ENCODE results near the gene KYAT1. TPM values are rescaled to one million over a fixed set of nuclear protein-coding genes. Genes with fewer than 3 reads are reported as not detected.

KYAT1 gene
- total and polyA plus RNA-seq, 2 of the 13 experiments (the other 11 are each of a cell fraction or from before 2014, with no cell fraction given), result 9.2 to 46.5 TPM

GRCh38 chr9:128920381-128921058, 38.8 kb upstream of the KYAT1 start, which contains the start of gene PHYHD1:
TSS of gene PHYHD1 (plus strand) at chr9:128920982. CDS start at chr9:128922324, 1,342 bp downstream.
- CTCF ChIA-PET (ENCODE audit: low intra/inter-chr PET ratio, low total read pairs), result no interaction called here
- ATAC-seq, result no peak

More at GRCh38 chr9:128920381-128921058, 38.8 kb upstream of the KYAT1 start, which contains the start of gene PHYHD1:
- H3K4me2 ChIP-seq (ENCODE audit: low read depth, low read length), result peak within 1 kb of the TSS; percentile 81
- peaks cover 78% of the 10 kb centered on the region for H3K4me1 ChIP-seq (ENCODE audit: insufficient read depth, low read length)
- peaks cover 5% of the 10 kb centered on the region for H3K79me2 ChIP-seq (ENCODE audit: insufficient read depth, low read length)
- peak within 1 kb of the TSS; percentile 79 for H3K27ac ChIP-seq (ENCODE audit: extremely low read length, insufficient read depth, low read length)
- peaks cover 3 to 7% of the 10 kb centered on the region in 2 experiments; a peak in 3 of 5 replicates for H3K36me3 ChIP-seq (replicated peaks in 1 of 2; ENCODE audit: control insufficient read depth in 1 of 2, insufficient read depth in 2 of 2, low read length in 2 of 2)
- H3K4me3 ChIP-seq (replicated peaks in 1 of 3; ENCODE audit: insufficient read depth in 1 of 3, low read depth in 2 of 3, low read length in 3 of 3), result peak within 1 kb of the TSS; percentile 75 to 94 (median 78)
- intact Hi-C loops (cut with micrococcal nuclease; ENCODE audit: unreplicated experiment), result no loop called here
- peak within 1 kb of the TSS; percentile 78 for H3K9ac ChIP-seq (ENCODE audit: insufficient read depth, low read depth, low read length)
- no peaks in the 10 kb centered on the region for H4K20me1 ChIP-seq (ENCODE audit: insufficient read depth, low read length)
- TF ChIP-seq MAFG (CRISPR knock-in tag; IDR thresholded peaks at IDR 0.05) (no peak), ZFX (CRISPR knock-in tag; IDR thresholded peaks at IDR 0.05; ENCODE audit: low read depth) (0 out of 2 replicates have a peak, but pooled peaks have one; percentile 30), KLF16 (CRISPR knock-in tag; IDR thresholded peaks at IDR 0.05) (no peak), ZNF652 (CRISPR knock-in tag; IDR thresholded peaks at IDR 0.05; ENCODE audit: borderline replicate concordance, low read depth) (peak; percentile 76), HNRNPL (IDR thresholded peaks at IDR 0.05; ENCODE audit: low read depth, low read length) (0 out of 2 replicates have a peak, but pooled peaks have one; percentile 4), ZNF138 (CRISPR knock-in tag; IDR thresholded peaks at IDR 0.05; ENCODE audit: low read depth) (no peak), ZNF460 (CRISPR knock-in tag; IDR thresholded peaks at IDR 0.05; ENCODE audit: borderline replicate concordance) (no peak), ZNF629 (CRISPR knock-in tag; conservative IDR thresholded peaks at IDR 0.05) (peak; percentile 67), ZFP91 (CRISPR knock-in tag; IDR thresholded peaks at IDR 0.05; ENCODE audit: borderline replicate concordance) (0 out of 2 replicates have a peak, but pooled peaks have one; percentile 12), ZNF687 (CRISPR knock-in tag; IDR thresholded peaks at IDR 0.05) (peak; percentile 82), PATZ1 (CRISPR knock-in tag; IDR thresholded peaks at IDR 0.05) (peak; percentile 45; the same call in 1 of the 2 replicates)
- POLR2A ChIA-PET, result interaction anchor here (0.9 to 3.9 kb wide), 4 partner anchors 12 to 103 kb away, joined by 3 to 25 read pairs (median 8); partner anchors contain the start of genes ENDOG, KYAT1 and LRRC8A
- H2AFZ ChIP-seq (ENCODE audit: low read length), result no peak within 1 kb of the TSS
- in situ Hi-C loops (cut with HindIII; ENCODE audit: extremely low pct_ligation_motif_present, low pct_unique_long_range_greater_than_20kb), result loop anchor here (5.0 kb wide), 1 partner anchor 38 kb away; the partner anchor contains the start of genes KYAT1 and LRRC8A
- no TSS peak for BruUV-seq (replicated peaks)
- FAIRE-seq (no peak), DNase-seq (ENCODE audit: low spot score) (no peak)
- 84% methylated on average over 10 of the region's 13 CpGs for WGBS (ENCODE audit: low lambda C conversion rate)
- no peaks in the 10 kb centered on the region for H3K9me3 ChIP-seq (ENCODE audit: low read length)
- no peaks in the 10 kb centered on the region for H3K27me3 ChIP-seq (ENCODE audit: control insufficient read depth in 1 of 2, insufficient read depth in 2 of 2, low read length in 2 of 2)
